PC-9 (cell line): Measurements from ENCODE around the gene COQ10B. TPM values are rescaled to one million over a fixed set of nuclear protein-coding genes. Genes with fewer than 3 reads are reported as not detected.

Experiments used
- BruUV-seq: library from RNA; stranded (reverse); fragments of 400-500 nt; replicated peaks from 2 replicates; lab custom pipeline; 2021; lab: Mats Ljungman, UMichigan
- CTCF ChIA-PET: fragments of 300-600 bp; sonication (Branson Sonifier 250); formaldehyde crosslinking; loops from one replicate; lab custom pipeline; 2022; ENCODE audit warnings: antibody characterized with exemption; lab: Charles Lee
- POLR2A ChIA-PET: fragments of 300-600 bp; sonication (Branson Sonifier 250); formaldehyde crosslinking; loops from one replicate; lab custom pipeline; 2022; ENCODE audit warnings: antibody characterized with exemption; ENCODE audit not compliant: unreplicated experiment; lab: Charles Lee
- DNase-seq, 2 experiments: peaks; one replicate each; pipeline versions ENCODE4 v3.0.0 to v3.0.0-alpha.2; 2015 to 2022; ENCODE audit warnings: mixed read lengths in 1 of 2
- H2AFZ ChIP-seq: fragments of 200-600 bp; sonication (generic); 2 replicates; pipeline ENCODE4 v1.8.1; 2017; ENCODE audit warnings: antibody characterized with exemption
- H3F3A ChIP-seq: fragments of 200-600 bp; sonication (generic); 2 replicates; pipeline ENCODE4 v1.8.1; 2017; ENCODE audit warnings: antibody characterized with exemption, mild to moderate bottlenecking, low read depth; ENCODE audit not compliant: insufficient read depth
- H3K27ac ChIP-seq: fragments of 200-600 bp; sonication (generic); 2 replicates; pipeline ENCODE4 v1.6.1; 2016; ENCODE audit warnings: mixed run types
- H3K27me3 ChIP-seq: fragments of 200-600 bp; sonication (generic); 2 replicates; pipeline ENCODE4 v1.6.1; 2016; ENCODE audit warnings: low read depth, mixed run types; ENCODE audit not compliant: insufficient read depth
- H3K36me3 ChIP-seq: fragments of 200-600 bp; sonication (generic); 2 replicates; pipeline ENCODE4 v1.6.1; 2016; ENCODE audit warnings: low read depth, mixed run types
- H3K4me1 ChIP-seq: fragments of 200-600 bp; sonication (generic); replicated peaks from 2 replicates; pipeline ENCODE4 v1.6.1; 2016; ENCODE audit warnings: mixed run types; ENCODE audit not compliant: insufficient read depth
- H3K4me2 ChIP-seq: fragments of 200-600 bp; sonication (generic); 2 replicates; pipeline ENCODE4 v1.6.1; 2017; ENCODE audit warnings: mixed run types
- H3K4me3 ChIP-seq: fragments of 200-600 bp; sonication (generic); 2 replicates; pipeline ENCODE4 v1.6.1; 2016; ENCODE audit warnings: mixed run types
- H3K79me2 ChIP-seq: fragments of 200-600 bp; sonication (generic); 2 replicates; pipeline ENCODE4 v1.6.1; 2017; ENCODE audit warnings: low read depth, mixed run types
- H3K9me2 ChIP-seq: fragments of 200-600 bp; sonication (generic); 2 replicates; pipeline ENCODE4 v1.8.1; 2017; ENCODE audit warnings: mild to moderate bottlenecking; ENCODE audit not compliant: insufficient read depth
- H3K9me3 ChIP-seq: fragments of 200-600 bp; sonication (generic); 2 replicates; pipeline ENCODE4 v1.8.1; 2016; ENCODE audit warnings: low read depth; ENCODE audit not compliant: insufficient read depth
- H4K20me1 ChIP-seq: fragments of 200-600 bp; sonication (generic); 2 replicates; pipeline ENCODE4 v1.8.1; 2017; ENCODE audit not compliant: insufficient read depth
- EZH2 ChIP-seq: fragments of 200-600 bp; sonication (generic); IDR thresholded peaks from 2 replicates; pipeline ENCODE4 v1.8.0; 2017; ENCODE audit warnings: antibody characterized with exemption, low read depth
- intact Hi-C: fragments of 100-400 bp; cut with micrococcal nuclease; formaldehyde crosslinking; loops from one replicate; pipeline ENCODE4 v1.10.0; 2022; ENCODE audit not compliant: unreplicated experiment
- total RNA-seq: library from RNA; stranded (reverse); gene quantifications from 2 replicates; pipeline ENCODE4 v1.2.3, GENCODE V29; 2021
- TF ChIP-seq, protein P1 (sequence below): fragments of 200-600 bp; sonication (generic); conservative IDR thresholded peaks from 2 replicates; pipeline ENCODE4 v1.6.1; 2017; ENCODE audit warnings: mixed run types, antibody characterized with exemption, mild to moderate bottlenecking, moderate library complexity

The COQ10B gene
- total RNA-seq, 1 experiment from 2014 or later: 18.1 TPM

DNA sequence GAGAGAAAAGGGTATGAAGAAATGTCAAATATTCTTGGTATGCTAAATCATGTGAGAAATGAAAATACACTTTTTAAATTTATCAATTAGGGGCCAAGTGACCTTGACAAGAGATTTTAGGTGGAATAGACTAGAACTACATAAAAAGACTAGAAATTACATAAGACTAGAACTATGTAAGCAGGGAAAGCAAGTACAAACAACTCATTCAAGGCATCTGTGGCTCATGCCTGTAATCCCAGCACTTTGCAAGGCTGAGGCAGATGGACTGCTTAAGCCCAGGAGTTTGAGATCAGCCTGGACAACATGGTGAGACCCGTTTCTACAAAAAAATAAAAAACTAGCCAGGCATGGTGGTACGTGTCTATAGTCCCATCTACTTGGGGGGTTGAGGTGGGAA is 38.8 kb upstream of the COQ10B start:
- intact Hi-C loops: no loop called here
- Histone ChIP-seq H3K4me2 (no peak overlapping the region), H3K4me1 (no peaks in the 10 kb centered on the region), H3K79me2 (peaks cover 4% of the 10 kb centered on the region; the same call in 1 of the 2 replicates), H3K27ac (no peak overlapping the region), H4K20me1 (peaks cover 27% of the 10 kb centered on the region), H3K27me3 (no peaks in the 10 kb centered on the region), H3F3A (peaks cover 5% of the 10 kb centered on the region; the same call in 1 of the 2 replicates), H2AFZ (no peak overlapping the region), H3K9me3 (no peaks in the 10 kb centered on the region), H3K36me3 (peaks cover 29% of the 10 kb centered on the region), H3K9me2 (no peaks in the 10 kb centered on the region), H3K4me3 (no peak overlapping the region)
- DNase-seq: no peak
- ChIA-PET CTCF (no interaction called here), POLR2A (no interaction called here)
- no TSS peak for BruUV-seq
- no peak for TF ChIP-seq EZH2
- TF ChIP-seq, protein P1, sequence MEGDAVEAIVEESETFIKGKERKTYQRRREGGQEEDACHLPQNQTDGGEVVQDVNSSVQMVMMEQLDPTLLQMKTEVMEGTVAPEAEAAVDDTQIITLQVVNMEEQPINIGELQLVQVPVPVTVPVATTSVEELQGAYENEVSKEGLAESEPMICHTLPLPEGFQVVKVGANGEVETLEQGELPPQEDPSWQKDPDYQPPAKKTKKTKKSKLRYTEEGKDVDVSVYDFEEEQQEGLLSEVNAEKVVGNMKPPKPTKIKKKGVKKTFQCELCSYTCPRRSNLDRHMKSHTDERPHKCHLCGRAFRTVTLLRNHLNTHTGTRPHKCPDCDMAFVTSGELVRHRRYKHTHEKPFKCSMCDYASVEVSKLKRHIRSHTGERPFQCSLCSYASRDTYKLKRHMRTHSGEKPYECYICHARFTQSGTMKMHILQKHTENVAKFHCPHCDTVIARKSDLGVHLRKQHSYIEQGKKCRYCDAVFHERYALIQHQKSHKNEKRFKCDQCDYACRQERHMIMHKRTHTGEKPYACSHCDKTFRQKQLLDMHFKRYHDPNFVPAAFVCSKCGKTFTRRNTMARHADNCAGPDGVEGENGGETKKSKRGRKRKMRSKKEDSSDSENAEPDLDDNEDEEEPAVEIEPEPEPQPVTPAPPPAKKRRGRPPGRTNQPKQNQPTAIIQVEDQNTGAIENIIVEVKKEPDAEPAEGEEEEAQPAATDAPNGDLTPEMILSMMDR: no peak

DNA sequence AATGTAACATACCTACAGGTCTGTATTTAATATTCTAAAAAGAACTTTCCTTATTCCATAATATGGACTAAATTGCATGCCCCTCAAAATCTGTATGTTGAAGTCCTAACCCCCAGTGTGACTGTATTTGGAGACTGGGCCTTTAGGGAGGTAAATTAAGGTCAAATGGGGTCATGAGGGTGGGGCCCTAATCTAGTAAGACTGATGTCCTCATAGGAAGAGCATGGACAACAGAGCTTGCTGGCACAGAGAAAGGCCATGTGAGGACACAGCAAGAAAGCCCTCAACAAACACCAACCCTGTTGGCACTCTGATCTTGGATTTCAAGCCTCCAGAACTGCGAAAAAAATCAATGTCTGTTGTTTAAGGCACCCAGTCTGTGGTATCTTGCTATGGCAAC is 37.1 kb upstream of the COQ10B start:
- no peak overlapping the region for H3K27ac ChIP-seq
- DNase-seq: no peak
- no peaks in the 10 kb centered on the region for H3K9me3 ChIP-seq
- no peak overlapping the region for H3K4me3 ChIP-seq
- H3K9me2 ChIP-seq: no peaks in the 10 kb centered on the region
- peaks cover 14% of the 10 kb centered on the region for H3K79me2 ChIP-seq
- intact Hi-C loops: no loop called here
- H3F3A ChIP-seq: peaks cover 8% of the 10 kb centered on the region
- H2AFZ ChIP-seq: no peak overlapping the region
- H3K27me3 ChIP-seq: no peaks in the 10 kb centered on the region
- ChIA-PET POLR2A (no interaction called here), CTCF (no interaction called here)
- H3K36me3 ChIP-seq: peaks cover 24% of the 10 kb centered on the region
- TF ChIP-seq, protein P1: no peak
- no peak for TF ChIP-seq EZH2
- peaks cover 29% of the 10 kb centered on the region for H4K20me1 ChIP-seq
- no peak overlapping the region for H3K4me2 ChIP-seq
- H3K4me1 ChIP-seq: no peaks in the 10 kb centered on the region
- BruUV-seq: no TSS peak

DNA sequence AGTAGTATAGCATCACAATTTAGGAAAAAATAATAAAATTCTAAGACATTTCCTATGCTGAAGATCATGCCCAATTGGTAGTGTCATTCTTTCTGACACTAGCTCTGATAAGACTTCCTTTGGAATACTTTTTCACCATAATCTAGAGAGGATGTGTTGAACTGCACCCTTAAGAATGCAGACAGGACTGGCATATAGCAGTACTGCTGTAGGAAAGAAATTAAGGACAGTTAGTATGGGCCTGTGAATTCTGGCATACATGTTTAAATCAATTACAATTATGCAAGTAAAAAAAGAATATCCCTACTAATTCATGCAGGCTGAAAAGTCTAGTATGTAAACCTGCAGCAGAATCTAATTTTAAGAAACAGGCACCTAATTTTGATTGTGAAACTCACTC is 33.9 kb upstream of the COQ10B start:
- H3K27me3 ChIP-seq: no peaks in the 10 kb centered on the region
- H2AFZ ChIP-seq: no peak overlapping the region
- POLR2A ChIA-PET: no interaction called here
- no peaks in the 10 kb centered on the region for H3K4me1 ChIP-seq
- H3K27ac ChIP-seq: no peak overlapping the region
- peaks cover 9% of the 10 kb centered on the region for H3F3A ChIP-seq
- peaks cover 44% of the 10 kb centered on the region for H3K79me2 ChIP-seq
- no TSS peak for BruUV-seq
- no peak overlapping the region for H3K4me2 ChIP-seq
- no peaks in the 10 kb centered on the region for H3K9me2 ChIP-seq
- no peak for TF ChIP-seq EZH2
- TF ChIP-seq, protein P1: no peak
- intact Hi-C loops: no loop called here
- CTCF ChIA-PET: no interaction called here
- no peak for DNase-seq
- H4K20me1 ChIP-seq: peaks cover 49% of the 10 kb centered on the region
- H3K4me3 ChIP-seq: no peak overlapping the region
- H3K36me3 ChIP-seq: peaks cover 21% of the 10 kb centered on the region
- no peaks in the 10 kb centered on the region for H3K9me3 ChIP-seq
